Hepatocyte (in vitro differentiated cells): ENCODE results near the gene NPNT.

Experiments
- EZH2phosphoT487 ChIP-seq: fragments of 200-600 bp; sonication (generic); IDR thresholded peaks from one replicate; pipeline ENCODE4 v1.6.1; 2018; ENCODE audit warnings: antibody characterized with exemption, mild to moderate bottlenecking, low read depth, moderate library complexity; ENCODE audit not compliant: unreplicated experiment, severe bottlenecking
- TF ChIP-seq, protein P1 (sequence below): fragments of 200-600 bp; sonication (generic); IDR thresholded peaks from 2 replicates; pipeline ENCODE4 v1.5.1; 2016; ENCODE audit warnings: antibody characterized with exemption, mild to moderate bottlenecking; ENCODE audit not compliant: poor library complexity

DNA sequence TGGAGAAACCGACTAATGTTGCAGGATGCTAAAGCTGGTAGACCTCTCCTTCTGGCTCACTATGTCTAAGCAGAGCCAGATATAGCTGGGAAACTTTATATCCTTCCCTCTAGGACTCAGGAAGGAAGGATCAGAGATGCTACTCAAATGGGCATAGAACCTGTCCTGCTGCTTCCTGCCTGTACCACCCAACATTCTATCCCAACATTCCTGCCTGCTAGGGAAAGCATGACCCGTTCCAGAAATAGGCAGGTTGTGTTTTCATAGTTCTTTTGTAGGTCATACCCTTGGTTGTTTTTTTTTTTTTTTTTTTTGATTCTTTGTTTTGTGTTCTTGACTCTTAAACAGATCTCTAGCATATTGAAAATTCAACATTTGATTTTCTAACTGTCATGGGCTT lies 5.3 kb downstream of the NPNT start:
- TF ChIP-seq, protein P1, sequence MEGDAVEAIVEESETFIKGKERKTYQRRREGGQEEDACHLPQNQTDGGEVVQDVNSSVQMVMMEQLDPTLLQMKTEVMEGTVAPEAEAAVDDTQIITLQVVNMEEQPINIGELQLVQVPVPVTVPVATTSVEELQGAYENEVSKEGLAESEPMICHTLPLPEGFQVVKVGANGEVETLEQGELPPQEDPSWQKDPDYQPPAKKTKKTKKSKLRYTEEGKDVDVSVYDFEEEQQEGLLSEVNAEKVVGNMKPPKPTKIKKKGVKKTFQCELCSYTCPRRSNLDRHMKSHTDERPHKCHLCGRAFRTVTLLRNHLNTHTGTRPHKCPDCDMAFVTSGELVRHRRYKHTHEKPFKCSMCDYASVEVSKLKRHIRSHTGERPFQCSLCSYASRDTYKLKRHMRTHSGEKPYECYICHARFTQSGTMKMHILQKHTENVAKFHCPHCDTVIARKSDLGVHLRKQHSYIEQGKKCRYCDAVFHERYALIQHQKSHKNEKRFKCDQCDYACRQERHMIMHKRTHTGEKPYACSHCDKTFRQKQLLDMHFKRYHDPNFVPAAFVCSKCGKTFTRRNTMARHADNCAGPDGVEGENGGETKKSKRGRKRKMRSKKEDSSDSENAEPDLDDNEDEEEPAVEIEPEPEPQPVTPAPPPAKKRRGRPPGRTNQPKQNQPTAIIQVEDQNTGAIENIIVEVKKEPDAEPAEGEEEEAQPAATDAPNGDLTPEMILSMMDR, result no peak
- TF ChIP-seq EZH2phosphoT487, result no peak
